ENCODE results near the gene CRIP2. TPM values are rescaled to one million over a fixed set of nuclear protein-coding genes. Genes with fewer than 3 reads are reported as not detected.

CRIP2 gene
- total and polyA plus RNA-seq, 9 of the 15 experiments (the other 6 are each of a cell fraction or from before 2014, with no cell fraction given) = 0.18 to 2.0 (median 0.69) TPM; not detected in 1

DNA sequence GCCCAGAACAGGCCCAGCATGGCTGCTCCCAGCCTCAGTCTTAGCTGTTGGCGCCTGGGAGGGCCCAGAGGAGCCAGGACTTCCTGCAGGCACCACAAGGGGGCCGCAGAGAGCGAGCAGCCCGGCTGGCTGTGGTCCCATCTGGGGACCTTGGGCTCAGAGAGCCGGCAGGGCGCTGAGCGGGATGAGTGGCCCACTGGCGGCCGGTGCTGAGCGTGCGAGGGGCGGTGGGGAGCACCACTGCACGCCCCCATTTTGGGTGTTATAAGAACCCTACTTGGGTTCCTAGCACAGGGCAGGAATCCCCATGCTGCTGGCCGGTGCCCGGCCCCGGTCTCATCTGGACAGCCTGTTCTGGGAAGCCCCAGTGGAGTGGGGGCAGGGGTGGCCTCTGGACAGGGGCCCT is 25.9 kb upstream of the CRIP2 start:
- intact Hi-C loops (cut with micrococcal nuclease) = loop anchor here (5.0 kb wide), 1 partner anchor 39 kb away; the partner anchor contains the start of gene CRIP1
- 55% methylated on average over 7 of the region's 16 CpGs for whole genome bisulfite sequencing (ENCODE audit: insufficient coverage, low coverage, missing lambda C conversion rate)
- POLR2A ChIA-PET = interaction anchor here (0.6 to 0.7 kb wide), 2 partner anchors 16 to 21 kb away, joined by 3 to 7 read pairs; no protein-coding TSS in a partner anchor
- CTCF ChIA-PET (ENCODE audit: low intra/inter-chr PET ratio) = interaction anchor here (1.4 kb wide), 1 partner anchor 80 kb away, joined by 4 read pairs; no protein-coding TSS in a partner anchor
- H3K9me1 ChIP-seq (ENCODE audit: control insufficient read depth, insufficient read depth, low read length) = no peaks in the 10 kb centered on the region
- H3K27ac ChIP-seq (ENCODE audit: extremely low read depth, low read depth, low read length) = no peak overlapping the region
- FAIRE-seq (no peak), ATAC-seq (peak; percentile 99), DNase-seq (ENCODE audit: extremely low read depth in 1 of 4, low spot score in 3 of 4) (peak; percentile 66 to 73 (median 72))
- peaks cover 0 to 48% of the 10 kb centered on the region in 2 experiments; a peak in 2 of 5 replicates for H3K4me1 ChIP-seq (replicated peaks in 1 of 2; ENCODE audit: control insufficient read depth in 2 of 2, insufficient read depth in 2 of 2, low read length in 2 of 2)
- H3K36me3 ChIP-seq (ENCODE audit: control insufficient read depth, insufficient read depth, low read length) = peaks cover 52% of the 10 kb centered on the region; the same call in 1 of the 3 replicates
- BruUV-seq (replicated peaks) = no TSS peak
- H2AFZ ChIP-seq (ENCODE audit: low read depth, low read length) = no peak overlapping the region
- no peaks in the 10 kb centered on the region for H3K27me3 ChIP-seq (ENCODE audit: control insufficient read depth in 2 of 2, insufficient read depth in 2 of 2, low read length in 2 of 2)
- H3K4me2 ChIP-seq (ENCODE audit: insufficient read depth, low read length) = no peak overlapping the region
- H3K9ac ChIP-seq (ENCODE audit: insufficient read depth in 1 of 2, low read depth in 2 of 2, low read length in 2 of 2) = peak overlapping the region in 1 of 2 experiments; percentile 52; a peak in 1 of 4 replicates
- H3K79me2 ChIP-seq (ENCODE audit: control insufficient read depth, insufficient read depth, low read length) = 0 out of 3 replicates have a peak, but pooled peaks cover 5% of the 10 kb centered on the region
- no peaks in the 10 kb centered on the region for H3K9me3 ChIP-seq (replicated peaks; ENCODE audit: control insufficient read depth, insufficient read depth, low read depth, low read length)
- no peaks in the 10 kb centered on the region for H4K20me1 ChIP-seq (replicated peaks; ENCODE audit: control insufficient read depth, insufficient read depth, low read length)
- in situ Hi-C loops (cut with MboI) = no loop called here
- H3K4me3 ChIP-seq = no peak overlapping the region
- TF ChIP-seq GATA2 (CRISPR knock-in tag; IDR thresholded peaks at IDR 0.05) = no peak
- TF ChIP-seq NFIC (IDR thresholded peaks at IDR 0.05) = peak; percentile 34; the same call in 1 of the 2 replicates
- TF ChIP-seq, protein P1, sequence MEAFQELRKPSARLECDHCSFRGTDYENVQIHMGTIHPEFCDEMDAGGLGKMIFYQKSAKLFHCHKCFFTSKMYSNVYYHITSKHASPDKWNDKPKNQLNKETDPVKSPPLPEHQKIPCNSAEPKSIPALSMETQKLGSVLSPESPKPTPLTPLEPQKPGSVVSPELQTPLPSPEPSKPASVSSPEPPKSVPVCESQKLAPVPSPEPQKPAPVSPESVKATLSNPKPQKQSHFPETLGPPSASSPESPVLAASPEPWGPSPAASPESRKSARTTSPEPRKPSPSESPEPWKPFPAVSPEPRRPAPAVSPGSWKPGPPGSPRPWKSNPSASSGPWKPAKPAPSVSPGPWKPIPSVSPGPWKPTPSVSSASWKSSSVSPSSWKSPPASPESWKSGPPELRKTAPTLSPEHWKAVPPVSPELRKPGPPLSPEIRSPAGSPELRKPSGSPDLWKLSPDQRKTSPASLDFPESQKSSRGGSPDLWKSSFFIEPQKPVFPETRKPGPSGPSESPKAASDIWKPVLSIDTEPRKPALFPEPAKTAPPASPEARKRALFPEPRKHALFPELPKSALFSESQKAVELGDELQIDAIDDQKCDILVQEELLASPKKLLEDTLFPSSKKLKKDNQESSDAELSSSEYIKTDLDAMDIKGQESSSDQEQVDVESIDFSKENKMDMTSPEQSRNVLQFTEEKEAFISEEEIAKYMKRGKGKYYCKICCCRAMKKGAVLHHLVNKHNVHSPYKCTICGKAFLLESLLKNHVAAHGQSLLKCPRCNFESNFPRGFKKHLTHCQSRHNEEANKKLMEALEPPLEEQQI (IDR thresholded peaks at IDR 0.05) = no peak
- no peak for TF ChIP-seq EZH2 (IDR thresholded peaks at IDR 0.05; ENCODE audit: borderline replicate concordance, low read depth, low read length)
- 0 out of 2 replicates have a peak, but pooled peaks have one; percentile 43 for TF ChIP-seq SMC3 (conservative IDR thresholded peaks at IDR 0.05; ENCODE audit: insufficient read depth, low read depth, low read length)
- TF ChIP-seq TEAD4 (IDR thresholded peaks at IDR 0.05; ENCODE audit: low read length) = no peak
- no peak for TF ChIP-seq TEAD4 (CRISPR knock-in tag; IDR thresholded peaks at IDR 0.05; ENCODE audit: borderline replicate concordance)
- no peak for TF ChIP-seq CBFB (CRISPR knock-in tag; IDR thresholded peaks at IDR 0.05)
- TF ChIP-seq, protein P2, sequence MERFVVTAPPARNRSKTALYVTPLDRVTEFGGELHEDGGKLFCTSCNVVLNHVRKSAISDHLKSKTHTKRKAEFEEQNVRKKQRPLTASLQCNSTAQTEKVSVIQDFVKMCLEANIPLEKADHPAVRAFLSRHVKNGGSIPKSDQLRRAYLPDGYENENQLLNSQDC (CRISPR knock-in tag; IDR thresholded peaks at IDR 0.05) = no peak
- TF ChIP-seq, protein P3, sequence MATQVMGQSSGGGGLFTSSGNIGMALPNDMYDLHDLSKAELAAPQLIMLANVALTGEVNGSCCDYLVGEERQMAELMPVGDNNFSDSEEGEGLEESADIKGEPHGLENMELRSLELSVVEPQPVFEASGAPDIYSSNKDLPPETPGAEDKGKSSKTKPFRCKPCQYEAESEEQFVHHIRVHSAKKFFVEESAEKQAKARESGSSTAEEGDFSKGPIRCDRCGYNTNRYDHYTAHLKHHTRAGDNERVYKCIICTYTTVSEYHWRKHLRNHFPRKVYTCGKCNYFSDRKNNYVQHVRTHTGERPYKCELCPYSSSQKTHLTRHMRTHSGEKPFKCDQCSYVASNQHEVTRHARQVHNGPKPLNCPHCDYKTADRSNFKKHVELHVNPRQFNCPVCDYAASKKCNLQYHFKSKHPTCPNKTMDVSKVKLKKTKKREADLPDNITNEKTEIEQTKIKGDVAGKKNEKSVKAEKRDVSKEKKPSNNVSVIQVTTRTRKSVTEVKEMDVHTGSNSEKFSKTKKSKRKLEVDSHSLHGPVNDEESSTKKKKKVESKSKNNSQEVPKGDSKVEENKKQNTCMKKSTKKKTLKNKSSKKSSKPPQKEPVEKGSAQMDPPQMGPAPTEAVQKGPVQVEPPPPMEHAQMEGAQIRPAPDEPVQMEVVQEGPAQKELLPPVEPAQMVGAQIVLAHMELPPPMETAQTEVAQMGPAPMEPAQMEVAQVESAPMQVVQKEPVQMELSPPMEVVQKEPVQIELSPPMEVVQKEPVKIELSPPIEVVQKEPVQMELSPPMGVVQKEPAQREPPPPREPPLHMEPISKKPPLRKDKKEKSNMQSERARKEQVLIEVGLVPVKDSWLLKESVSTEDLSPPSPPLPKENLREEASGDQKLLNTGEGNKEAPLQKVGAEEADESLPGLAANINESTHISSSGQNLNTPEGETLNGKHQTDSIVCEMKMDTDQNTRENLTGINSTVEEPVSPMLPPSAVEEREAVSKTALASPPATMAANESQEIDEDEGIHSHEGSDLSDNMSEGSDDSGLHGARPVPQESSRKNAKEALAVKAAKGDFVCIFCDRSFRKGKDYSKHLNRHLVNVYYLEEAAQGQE (IDR thresholded peaks at IDR 0.05; ENCODE audit: borderline replicate concordance) = peak; percentile 34; the same call in 1 of the 2 replicates
- TF ChIP-seq, protein P3 (CRISPR knock-in tag; IDR thresholded peaks at IDR 0.05; ENCODE audit: low read depth) = no peak
